Renal pelvis (tissue), 12 donors: ENCODE results near the gene MPP1. TPM values are rescaled to one million over a fixed set of nuclear protein-coding genes. Genes with fewer than 3 reads are reported as not detected.
"Not testable (repeated sequence)": the region's sequence is repeated elsewhere in the genome, so short reads cannot be mapped to it uniquely, and the experiment has no call there.

Experiments
- DNase-seq: peaks from one replicate; pipeline ENCODE4 v3.0.0-alpha.2; 2013
- long read RNA-seq, 16 experiments: transcript quantifications; one replicate each; lab custom pipeline, GENCODE V29; 2026
- polyA plus RNA-seq, 3 donors: library from polyadenylated mRNA; unstranded; fragments of 120-200 nt; gene quantifications; one replicate each; pipeline ENCODE4 v1.2.1, GENCODE V29; 2013; ENCODE audit not compliant: insufficient read length in 3 of 3

The MPP1 gene
- 10 to 100 TPM; 31.6 to 42.2 (median 36.2) TPM for polyA plus RNA-seq
- long read RNA-seq, donor 1, transcript MPP1-202 (12 exons, 2,042 nt), result major isoform, 6 of 8 reads
- long read RNA-seq, donor 1, partial matches to known transcripts, result 0 of 8 reads
- long read RNA-seq, donor 1, other reads (novel, unspliced or antisense), result 0 of 8 reads
- long read RNA-seq, donor 2, transcript MPP1-202 (12 exons, 2,042 nt), result major isoform, 7 of 18 reads
- long read RNA-seq, donor 2, partial matches to known transcripts, result 11 of 18 reads
- long read RNA-seq, donor 2, other reads (novel, unspliced or antisense), result 0 of 18 reads
- long read RNA-seq, donor 3, partial matches to known transcripts, result 0 of 7 reads
- long read RNA-seq, donor 3, other reads (novel, unspliced or antisense), result 0 of 7 reads
- long read RNA-seq, donor 4, partial matches to known transcripts, result 10 of 15 reads
- long read RNA-seq, donor 4, other reads (novel, unspliced or antisense), result 0 of 15 reads
- long read RNA-seq, donor 5, transcript MPP1-202 (12 exons, 2,042 nt), result major isoform, 5 of 5 reads
- long read RNA-seq, donor 5, partial matches to known transcripts, result 0 of 5 reads
- long read RNA-seq, donor 5, other reads (novel, unspliced or antisense), result 0 of 5 reads
- long read RNA-seq, donor 6, transcript MPP1-202 (12 exons, 2,042 nt), result major isoform, 8 of 22 reads
- long read RNA-seq, donor 6, partial matches to known transcripts, result 11 of 22 reads
- long read RNA-seq, donor 6, other reads (novel, unspliced or antisense), result 0 of 22 reads
- long read RNA-seq, donor 7, transcript MPP1-202 (12 exons, 2,042 nt), result major isoform, 8 of 8 reads
- long read RNA-seq, donor 7, partial matches to known transcripts, result 0 of 8 reads
- long read RNA-seq, donor 7, other reads (novel, unspliced or antisense), result 0 of 8 reads
- long read RNA-seq, donor 8, partial matches to known transcripts, result 0 of 5 reads
- long read RNA-seq, donor 8, other reads (novel, unspliced or antisense), result 0 of 5 reads
- long read RNA-seq, donor 9, transcript MPP1-202 (12 exons, 2,042 nt), result major isoform, 14 of 24 reads
- long read RNA-seq, donor 9, partial matches to known transcripts, result 8 of 24 reads
- long read RNA-seq, donor 9, other reads (novel, unspliced or antisense), result 0 of 24 reads
- long read RNA-seq, donor 10, transcript MPP1-202 (12 exons, 2,042 nt), result major isoform, 7 of 19 reads
- long read RNA-seq, donor 10, partial matches to known transcripts, result 11 of 19 reads
- long read RNA-seq, donor 10, other reads (novel, unspliced or antisense), result 0 of 19 reads
- long read RNA-seq, donor 11, transcript MPP1-202 (12 exons, 2,042 nt), result major isoform, 9 of 9 reads
- long read RNA-seq, donor 11, partial matches to known transcripts, result 0 of 9 reads
- long read RNA-seq, donor 11, other reads (novel, unspliced or antisense), result 0 of 9 reads
- long read RNA-seq, donor 12, transcript MPP1-202 (12 exons, 2,042 nt), result major isoform, 14 of 26 reads
- long read RNA-seq, donor 12, partial matches to known transcripts, result 10 of 26 reads
- long read RNA-seq, donor 12, other reads (novel, unspliced or antisense), result 0 of 26 reads
- long read RNA-seq, donor 13, partial matches to known transcripts, result 0 of 1 reads
- long read RNA-seq, donor 13, other reads (novel, unspliced or antisense), result 0 of 1 reads
- long read RNA-seq, donor 14, transcript MPP1-202 (12 exons, 2,042 nt), result major isoform, 11 of 12 reads
- long read RNA-seq, donor 14, partial matches to known transcripts, result 0 of 12 reads
- long read RNA-seq, donor 14, other reads (novel, unspliced or antisense), result 0 of 12 reads
- long read RNA-seq, donor 15, transcript MPP1-202 (12 exons, 2,042 nt), result major isoform, 8 of 22 reads
- long read RNA-seq, donor 15, partial matches to known transcripts, result 11 of 22 reads
- long read RNA-seq, donor 15, other reads (novel, unspliced or antisense), result 0 of 22 reads
- long read RNA-seq, donor 16, transcript MPP1-202 (12 exons, 2,042 nt), result major isoform, 10 of 15 reads
- long read RNA-seq, donor 16, partial matches to known transcripts, result 5 of 15 reads
- long read RNA-seq, donor 16, other reads (novel, unspliced or antisense), result 0 of 15 reads

- DNase-seq, result peak; percentile 61
Measured at GRCh38 chrX:154804957-154805695, at the start of gene MPP1. Gene MPP1, minus strand, starts transcription at chrX:154805485. Its CDS starts 112 bp downstream, at chrX:154805373.

- no peak for DNase-seq
Measured at GRCh38 chrX:154850957-154851611, 45.8 kb upstream of the MPP1 start.

- DNase-seq, result peak; percentile 8
Measured at GRCh38 chrX:154840856-154841255, 35.6 kb upstream of the MPP1 start.

GRCh38 chrX:154836163-154836562 lies 30.9 kb upstream of the MPP1 start:
- DNase-seq, result no peak

- no peak for DNase-seq
Measured at GRCh38 chrX:154834562-154834961, 29.3 kb upstream of the MPP1 start, which contains the start of gene SMIM9. Gene SMIM9, minus strand, starts transcription at chrX:154834662. Its CDS starts 3,806 bp downstream, at chrX:154830856.

GRCh38 chrX:154833746-154834274 lies 28.5 kb upstream of the MPP1 start:
- DNase-seq, result no peak

- no peak for DNase-seq
Measured at GRCh38 chrX:154829926-154830442, 24.7 kb upstream of the MPP1 start.

GRCh38 chrX:154829134-154829533 lies 23.8 kb upstream of the MPP1 start:
- no peak for DNase-seq

- no peak for DNase-seq
Measured at GRCh38 chrX:154828016-154828408, 22.7 kb upstream of the MPP1 start.

GRCh38 chrX:154827194-154828015 lies 22.1 kb upstream of the MPP1 start:
- no peak for DNase-seq

GRCh38 chrX:154825586-154825985 lies 20.3 kb upstream of the MPP1 start:
- DNase-seq, result not testable (repeated sequence)

GRCh38 chrX:154824638-154825037 lies 19.4 kb upstream of the MPP1 start:
- DNase-seq, result no peak

- no peak for DNase-seq
Measured at GRCh38 chrX:154822029-154822428, 16.7 kb upstream of the MPP1 start.

- DNase-seq, result no peak
Measured at GRCh38 chrX:154821523-154821922, 16.2 kb upstream of the MPP1 start.

- no peak for DNase-seq
Measured at GRCh38 chrX:154819771-154820341, 14.6 kb upstream of the MPP1 start.

- no peak for DNase-seq
Measured at GRCh38 chrX:154818916-154819770, 13.9 kb upstream of the MPP1 start.
